Panc1 (cell line): Measurements from ENCODE around the gene SELENOW. TPM values are rescaled to one million over a fixed set of nuclear protein-coding genes. Genes with fewer than 3 reads are reported as not detected.
"Not testable (repeated sequence)": the region's sequence is repeated elsewhere in the genome, so short reads cannot be mapped to it uniquely, and the experiment has no call there.

Experiments used
- ATAC-seq: fragments of 200-7000 bp; cut with Tn5 transposase; 2 replicates; pipeline ENCODE4 v1.9.1; 2020; ENCODE audit warnings: mild to moderate bottlenecking, moderate library complexity
- BruUV-seq: library from RNA; stranded (reverse); fragments of 400-500 nt; replicated peaks from 2 replicates; lab custom pipeline; 2021; lab: Mats Ljungman, UMichigan
- CTCF ChIA-PET: fragments of 300-600 bp; sonication (Branson Sonifier 250); formaldehyde crosslinking; loops from one replicate; lab custom pipeline; 2022; ENCODE audit warnings: antibody characterized with exemption; lab: Charles Lee
- POLR2A ChIA-PET: fragments of 300-600 bp; sonication (Branson Sonifier 250); formaldehyde crosslinking; loops from one replicate; lab custom pipeline; 2022; ENCODE audit warnings: antibody characterized with exemption; lab: Charles Lee
- DNase-seq: peaks from one replicate; pipeline ENCODE4 v3.0.0-alpha.2; 2010; ENCODE audit warnings: low read depth, low spot score
- H3K27ac ChIP-seq: 2 replicates; pipeline ENCODE4 v1.5.1; 2011; ENCODE audit warnings: mild to moderate bottlenecking, low read length, inconsistent platforms
- H3K27me3 ChIP-seq: fragments of 200-500 bp; sonication (Bioruptor generic); 2 replicates; pipeline ENCODE4 v1.6.0; 2014; ENCODE audit warnings: low read length, inconsistent platforms; ENCODE audit not compliant: control insufficient read depth, insufficient read depth
- H3K36me3 ChIP-seq: fragments of 200-500 bp; sonication (Bioruptor generic); 2 replicates; pipeline ENCODE4 v1.5.1; 2014; ENCODE audit warnings: inconsistent platforms, mild to moderate bottlenecking, low read length, moderate library complexity; ENCODE audit not compliant: control insufficient read depth, insufficient read depth
- H3K4me1 ChIP-seq: 2 replicates; pipeline ENCODE4 v1.5.1; 2011; ENCODE audit warnings: inconsistent platforms, mild to moderate bottlenecking, low read length, moderate library complexity; ENCODE audit not compliant: control insufficient read depth, insufficient read depth
- H3K4me3 ChIP-seq, 2 experiments: 2 replicates each; pipeline ENCODE4 v1.5.1; 2011 to 2012; ENCODE audit warnings: low read depth in 2 of 2, low read length in 2 of 2, mild to moderate bottlenecking in 2 of 2, inconsistent platforms in 1 of 2, moderate library complexity in 1 of 2
- H3K9me3 ChIP-seq: fragments of 200-500 bp; sonication (Bioruptor generic); 2 replicates; pipeline ENCODE4 v1.5.1; 2014; ENCODE audit warnings: low read depth, mild to moderate bottlenecking, inconsistent platforms, low read length, moderate library complexity; ENCODE audit not compliant: control insufficient read depth, insufficient read depth
- POLR2AphosphoS5 ChIP-seq: IDR thresholded peaks from 2 replicates; pipeline ENCODE4 v1.6.1; 2012; ENCODE audit warnings: mild to moderate bottlenecking, low read depth, low read length, moderate library complexity
- SIN3A ChIP-seq: IDR thresholded peaks from 2 replicates; pipeline ENCODE4 v1.6.1; 2012; ENCODE audit warnings: low read depth, mild to moderate bottlenecking, low read length, moderate library complexity, borderline replicate concordance; ENCODE audit not compliant: insufficient read depth
- TCF7L2 ChIP-seq: IDR thresholded peaks from 2 replicates; pipeline ENCODE4 v1.6.1; 2011; ENCODE audit warnings: mild to moderate bottlenecking, low read depth, low read length, inconsistent platforms
- in situ Hi-C: cut with HindIII; loops from 2 replicates; pipeline ENCODE4 v1.10.0; 2016; ENCODE audit warnings: low sequenced_read_pairs, low pct_unique_long_range_greater_than_20kb
- intact Hi-C: fragments of 100-400 bp; cut with micrococcal nuclease; formaldehyde crosslinking; loops from one replicate; pipeline ENCODE4 v1.10.0; 2022; ENCODE audit not compliant: unreplicated experiment
- total RNA-seq: library from RNA; stranded (reverse); gene quantifications from one replicate; pipeline ENCODE4 v1.2.1, GENCODE V29; 2021; ENCODE audit not compliant: unreplicated experiment
- TF ChIP-seq, protein P1 (sequence below): fragments of 450-650 bp; IDR thresholded peaks from 2 replicates; pipeline ENCODE4 v1.5.1; 2017; ENCODE audit warnings: mild to moderate bottlenecking
- TF ChIP-seq, protein P2 (sequence below), 2 experiments: IDR thresholded peaks; 2 replicates each; pipeline ENCODE4 v1.6.1; 2011 to 2012; ENCODE audit warnings: low read depth in 2 of 2, control low read depth in 1 of 2, low read length in 1 of 2, mild to moderate bottlenecking in 1 of 2, moderate library complexity in 1 of 2; ENCODE audit not compliant: insufficient read depth in 1 of 2

SELENOW gene
- total RNA-seq, 1 experiment from 2014 or later: 62.0 TPM

DNA sequence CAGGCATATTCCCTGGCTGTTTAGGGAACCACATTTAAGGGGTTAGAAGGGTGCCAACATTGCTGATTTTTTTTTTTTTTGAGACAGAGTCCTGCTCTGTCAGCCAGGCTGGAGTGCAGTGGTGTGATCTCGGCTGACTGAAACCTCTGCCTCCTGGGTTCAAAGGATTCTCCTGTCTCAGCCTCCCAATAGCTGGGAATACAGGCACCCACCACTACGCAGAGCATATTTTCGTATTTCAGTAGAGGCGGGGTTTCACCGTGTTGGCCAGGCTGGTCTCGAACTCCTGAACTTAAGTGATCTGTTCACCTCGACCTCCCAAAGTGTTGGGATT, 35.5 kb downstream of the SELENOW start:
- CTCF ChIA-PET: interaction anchor here (0.7 to 1.2 kb wide), 2 partner anchors 30 to 50 kb away, joined by 3 to 10 read pairs; no protein-coding TSS in a partner anchor
- ATAC-seq (no peak), DNase-seq (no peak)
- Histone ChIP-seq H3K4me3 (no peak overlapping the region), H3K27me3 (no peaks in the 10 kb centered on the region), H3K4me1 (no peaks in the 10 kb centered on the region), H3K27ac (no peak overlapping the region), H3K36me3 (no peaks in the 10 kb centered on the region), H3K9me3 (no peaks in the 10 kb centered on the region)
- in situ Hi-C loops: no loop called here
- intact Hi-C loops: loop anchor here (5.0 kb wide), 1 partner anchor 48 kb away; no protein-coding TSS in a partner anchor
- POLR2A ChIA-PET: no interaction called here
- BruUV-seq: no TSS peak
- TF ChIP-seq SIN3A (no peak), TCF7L2 (no peak), POLR2AphosphoS5 (no peak)
- TF ChIP-seq, protein P1, sequence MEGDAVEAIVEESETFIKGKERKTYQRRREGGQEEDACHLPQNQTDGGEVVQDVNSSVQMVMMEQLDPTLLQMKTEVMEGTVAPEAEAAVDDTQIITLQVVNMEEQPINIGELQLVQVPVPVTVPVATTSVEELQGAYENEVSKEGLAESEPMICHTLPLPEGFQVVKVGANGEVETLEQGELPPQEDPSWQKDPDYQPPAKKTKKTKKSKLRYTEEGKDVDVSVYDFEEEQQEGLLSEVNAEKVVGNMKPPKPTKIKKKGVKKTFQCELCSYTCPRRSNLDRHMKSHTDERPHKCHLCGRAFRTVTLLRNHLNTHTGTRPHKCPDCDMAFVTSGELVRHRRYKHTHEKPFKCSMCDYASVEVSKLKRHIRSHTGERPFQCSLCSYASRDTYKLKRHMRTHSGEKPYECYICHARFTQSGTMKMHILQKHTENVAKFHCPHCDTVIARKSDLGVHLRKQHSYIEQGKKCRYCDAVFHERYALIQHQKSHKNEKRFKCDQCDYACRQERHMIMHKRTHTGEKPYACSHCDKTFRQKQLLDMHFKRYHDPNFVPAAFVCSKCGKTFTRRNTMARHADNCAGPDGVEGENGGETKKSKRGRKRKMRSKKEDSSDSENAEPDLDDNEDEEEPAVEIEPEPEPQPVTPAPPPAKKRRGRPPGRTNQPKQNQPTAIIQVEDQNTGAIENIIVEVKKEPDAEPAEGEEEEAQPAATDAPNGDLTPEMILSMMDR: no peak; the same call in 1 of the 2 replicates
- TF ChIP-seq, protein P2, sequence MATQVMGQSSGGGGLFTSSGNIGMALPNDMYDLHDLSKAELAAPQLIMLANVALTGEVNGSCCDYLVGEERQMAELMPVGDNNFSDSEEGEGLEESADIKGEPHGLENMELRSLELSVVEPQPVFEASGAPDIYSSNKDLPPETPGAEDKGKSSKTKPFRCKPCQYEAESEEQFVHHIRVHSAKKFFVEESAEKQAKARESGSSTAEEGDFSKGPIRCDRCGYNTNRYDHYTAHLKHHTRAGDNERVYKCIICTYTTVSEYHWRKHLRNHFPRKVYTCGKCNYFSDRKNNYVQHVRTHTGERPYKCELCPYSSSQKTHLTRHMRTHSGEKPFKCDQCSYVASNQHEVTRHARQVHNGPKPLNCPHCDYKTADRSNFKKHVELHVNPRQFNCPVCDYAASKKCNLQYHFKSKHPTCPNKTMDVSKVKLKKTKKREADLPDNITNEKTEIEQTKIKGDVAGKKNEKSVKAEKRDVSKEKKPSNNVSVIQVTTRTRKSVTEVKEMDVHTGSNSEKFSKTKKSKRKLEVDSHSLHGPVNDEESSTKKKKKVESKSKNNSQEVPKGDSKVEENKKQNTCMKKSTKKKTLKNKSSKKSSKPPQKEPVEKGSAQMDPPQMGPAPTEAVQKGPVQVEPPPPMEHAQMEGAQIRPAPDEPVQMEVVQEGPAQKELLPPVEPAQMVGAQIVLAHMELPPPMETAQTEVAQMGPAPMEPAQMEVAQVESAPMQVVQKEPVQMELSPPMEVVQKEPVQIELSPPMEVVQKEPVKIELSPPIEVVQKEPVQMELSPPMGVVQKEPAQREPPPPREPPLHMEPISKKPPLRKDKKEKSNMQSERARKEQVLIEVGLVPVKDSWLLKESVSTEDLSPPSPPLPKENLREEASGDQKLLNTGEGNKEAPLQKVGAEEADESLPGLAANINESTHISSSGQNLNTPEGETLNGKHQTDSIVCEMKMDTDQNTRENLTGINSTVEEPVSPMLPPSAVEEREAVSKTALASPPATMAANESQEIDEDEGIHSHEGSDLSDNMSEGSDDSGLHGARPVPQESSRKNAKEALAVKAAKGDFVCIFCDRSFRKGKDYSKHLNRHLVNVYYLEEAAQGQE (IDR thresholded peaks at IDR 0.05; ENCODE audit: insufficient read depth in 1 of 2, low read depth in 2 of 2, low read length in 1 of 2): no peak

DNA sequence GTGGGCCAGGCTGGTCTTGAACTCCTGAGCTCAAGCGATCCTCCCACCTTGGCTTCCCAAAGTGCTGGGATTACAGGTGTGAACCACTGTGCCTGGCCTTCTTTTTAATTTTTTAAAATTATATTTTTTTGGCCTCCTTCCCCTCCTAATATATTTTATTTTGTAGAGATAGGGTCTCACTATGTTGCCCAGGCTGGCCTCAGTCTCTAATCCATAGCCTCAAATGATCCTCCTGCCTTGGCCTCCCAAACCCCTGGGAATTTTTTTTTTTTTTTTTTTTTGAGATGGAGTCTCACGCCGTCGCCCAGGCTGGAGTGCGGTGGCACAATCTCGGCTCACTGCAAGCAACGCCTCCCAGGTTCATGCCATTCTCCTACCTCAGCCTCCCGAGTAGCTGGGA, 37.8 kb downstream of the SELENOW start:
- BruUV-seq, intact Hi-C loops, H3K4me3 ChIP-seq, H3K4me1 ChIP-seq, H3K27ac ChIP-seq, ATAC-seq, H3K9me3 ChIP-seq, DNase-seq, H3K27me3 ChIP-seq, POLR2A ChIA-PET, H3K36me3 ChIP-seq, in situ Hi-C loops: not testable (repeated sequence)
- CTCF ChIA-PET: interaction anchor here (0.6 kb wide), 1 partner anchor 32 kb away, joined by 3 read pairs; no protein-coding TSS in a partner anchor

DNA sequence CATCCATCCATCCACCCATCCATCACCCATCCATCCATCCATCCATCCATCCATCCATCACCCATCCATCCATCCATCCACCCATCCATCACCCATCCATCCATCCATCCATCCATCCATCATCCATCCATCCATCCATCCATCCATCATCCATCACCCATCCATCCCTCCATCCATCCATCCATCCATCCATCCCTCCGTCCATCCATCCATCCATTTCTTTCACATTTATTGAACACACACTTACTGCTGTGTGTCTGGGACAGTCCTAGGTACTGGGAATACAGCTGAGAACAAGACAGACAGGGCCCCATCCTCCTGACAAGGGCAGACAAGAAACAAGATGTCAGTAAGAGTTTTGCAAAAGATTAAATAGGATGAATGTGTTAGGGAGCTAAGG, 39.7 kb downstream of the SELENOW start:
- ATAC-seq, H3K27me3 ChIP-seq, H3K4me3 ChIP-seq, in situ Hi-C loops, CTCF ChIA-PET, H3K27ac ChIP-seq, H3K4me1 ChIP-seq, H3K36me3 ChIP-seq, intact Hi-C loops, H3K9me3 ChIP-seq, DNase-seq, BruUV-seq: not testable (repeated sequence)
- POLR2A ChIA-PET: interaction anchor here (0.7 kb wide), 1 partner anchor 20 kb away, joined by 4 read pairs; no protein-coding TSS in a partner anchor
